HEK293 (cell line): Measurements from ENCODE around the gene UCP3.

Source experiments
- HOXA7 ChIP-seq: sonication (generic); formaldehyde crosslinking; IDR thresholded peaks from 2 replicates; pipeline ENCODE4 v1.8.1; 2022; ENCODE audit warnings: missing genetic modification reagents, borderline replicate concordance
- KLF16 ChIP-seq: fragments of 450-650 bp; formaldehyde crosslinking; IDR thresholded peaks from 2 replicates; pipeline ENCODE4 v1.5.1; 2017; ENCODE audit warnings: missing biosample characterization, missing genetic modification characterization
- MYNN ChIP-seq: fragments of 450-650 bp; formaldehyde crosslinking; IDR thresholded peaks from 2 replicates; pipeline ENCODE4 v1.5.1; 2016; ENCODE audit warnings: missing biosample characterization, missing genetic modification characterization, borderline replicate concordance
- ZNF10 ChIP-seq: fragments of 450-650 bp; formaldehyde crosslinking; IDR thresholded peaks from 2 replicates; pipeline ENCODE4 v1.5.1; 2017; ENCODE audit warnings: missing biosample characterization, missing genetic modification characterization
- ZNF132 ChIP-seq: fragments of 450-650 bp; formaldehyde crosslinking; IDR thresholded peaks from 2 replicates; pipeline ENCODE4 v1.5.1; 2017; ENCODE audit warnings: missing biosample characterization, missing genetic modification characterization, borderline replicate concordance
- ZNF274 ChIP-seq, 2 experiments: fragments of 200-500 bp in 1 of 2; fragments of 450-650 bp in 1 of 2; sonication (Bioruptor generic) in 1 of 2; formaldehyde crosslinking in 1 of 2; IDR thresholded peaks; 2 replicates each; pipeline versions ENCODE4 v1.5.1 to v1.6.1; 2014 to 2016; ENCODE audit warnings: borderline replicate concordance in 1 of 2, inconsistent platforms in 1 of 2, low read length in 1 of 2, missing biosample characterization in 1 of 2, missing genetic modification characterization in 1 of 2
- ZNF350 ChIP-seq: fragments of 450-650 bp; formaldehyde crosslinking; IDR thresholded peaks from 2 replicates; pipeline ENCODE4 v1.5.0; 2017; ENCODE audit warnings: missing biosample characterization, mild to moderate bottlenecking, missing genetic modification characterization
- ZNF707 ChIP-seq: fragments of 450-650 bp; formaldehyde crosslinking; IDR thresholded peaks from 2 replicates; pipeline ENCODE4 v1.5.1; 2016; ENCODE audit warnings: missing biosample characterization, missing genetic modification characterization
- ZNF76 ChIP-seq: fragments of 450-650 bp; formaldehyde crosslinking; IDR thresholded peaks from 2 replicates; pipeline ENCODE4; 2016; ENCODE audit warnings: low read depth, missing biosample characterization, missing genetic modification characterization, borderline replicate concordance
- TF ChIP-seq, protein P1 (sequence below): fragments of 450-650 bp; formaldehyde crosslinking; IDR thresholded peaks from 2 replicates; pipeline ENCODE4 v1.5.1; 2016; ENCODE audit warnings: missing biosample characterization, missing genetic modification characterization
- TF ChIP-seq, protein P2 (sequence below): fragments of 450-650 bp; formaldehyde crosslinking; IDR thresholded peaks from 2 replicates; pipeline ENCODE4 v1.5.1; 2017; ENCODE audit warnings: missing biosample characterization, missing genetic modification characterization
- TF ChIP-seq, protein P3 (sequence below): fragments of 450-650 bp; formaldehyde crosslinking; IDR thresholded peaks from 2 replicates; pipeline ENCODE4 v1.5.1; 2017; ENCODE audit warnings: missing biosample characterization, missing genetic modification characterization

GRCh38 chr11:73983741-73984538 lies 24.9 kb downstream of the UCP3 start:
- no peak for TF ChIP-seq KLF16
- TF ChIP-seq ZNF76 (tag by site-specific recombination): no peak
- TF ChIP-seq, protein P1, sequence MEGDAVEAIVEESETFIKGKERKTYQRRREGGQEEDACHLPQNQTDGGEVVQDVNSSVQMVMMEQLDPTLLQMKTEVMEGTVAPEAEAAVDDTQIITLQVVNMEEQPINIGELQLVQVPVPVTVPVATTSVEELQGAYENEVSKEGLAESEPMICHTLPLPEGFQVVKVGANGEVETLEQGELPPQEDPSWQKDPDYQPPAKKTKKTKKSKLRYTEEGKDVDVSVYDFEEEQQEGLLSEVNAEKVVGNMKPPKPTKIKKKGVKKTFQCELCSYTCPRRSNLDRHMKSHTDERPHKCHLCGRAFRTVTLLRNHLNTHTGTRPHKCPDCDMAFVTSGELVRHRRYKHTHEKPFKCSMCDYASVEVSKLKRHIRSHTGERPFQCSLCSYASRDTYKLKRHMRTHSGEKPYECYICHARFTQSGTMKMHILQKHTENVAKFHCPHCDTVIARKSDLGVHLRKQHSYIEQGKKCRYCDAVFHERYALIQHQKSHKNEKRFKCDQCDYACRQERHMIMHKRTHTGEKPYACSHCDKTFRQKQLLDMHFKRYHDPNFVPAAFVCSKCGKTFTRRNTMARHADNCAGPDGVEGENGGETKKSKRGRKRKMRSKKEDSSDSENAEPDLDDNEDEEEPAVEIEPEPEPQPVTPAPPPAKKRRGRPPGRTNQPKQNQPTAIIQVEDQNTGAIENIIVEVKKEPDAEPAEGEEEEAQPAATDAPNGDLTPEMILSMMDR (tag by site-specific recombination): no peak
- TF ChIP-seq, protein P2, sequence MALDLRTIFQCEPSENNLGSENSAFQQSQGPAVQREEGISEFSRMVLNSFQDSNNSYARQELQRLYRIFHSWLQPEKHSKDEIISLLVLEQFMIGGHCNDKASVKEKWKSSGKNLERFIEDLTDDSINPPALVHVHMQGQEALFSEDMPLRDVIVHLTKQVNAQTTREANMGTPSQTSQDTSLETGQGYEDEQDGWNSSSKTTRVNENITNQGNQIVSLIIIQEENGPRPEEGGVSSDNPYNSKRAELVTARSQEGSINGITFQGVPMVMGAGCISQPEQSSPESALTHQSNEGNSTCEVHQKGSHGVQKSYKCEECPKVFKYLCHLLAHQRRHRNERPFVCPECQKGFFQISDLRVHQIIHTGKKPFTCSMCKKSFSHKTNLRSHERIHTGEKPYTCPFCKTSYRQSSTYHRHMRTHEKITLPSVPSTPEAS (tag by site-specific recombination): no peak
- no peak for TF ChIP-seq ZNF132 (tag by site-specific recombination)
- no peak for TF ChIP-seq ZNF10 (tag by site-specific recombination)
- TF ChIP-seq, protein P3, sequence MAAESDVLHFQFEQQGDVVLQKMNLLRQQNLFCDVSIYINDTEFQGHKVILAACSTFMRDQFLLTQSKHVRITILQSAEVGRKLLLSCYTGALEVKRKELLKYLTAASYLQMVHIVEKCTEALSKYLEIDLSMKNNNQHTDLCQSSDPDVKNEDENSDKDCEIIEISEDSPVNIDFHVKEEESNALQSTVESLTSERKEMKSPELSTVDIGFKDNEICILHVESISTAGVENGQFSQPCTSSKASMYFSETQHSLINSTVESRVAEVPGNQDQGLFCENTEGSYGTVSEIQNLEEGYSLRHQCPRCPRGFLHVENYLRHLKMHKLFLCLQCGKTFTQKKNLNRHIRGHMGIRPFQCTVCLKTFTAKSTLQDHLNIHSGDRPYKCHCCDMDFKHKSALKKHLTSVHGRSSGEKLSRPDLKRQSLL (tag by site-specific recombination): no peak
- no peak for TF ChIP-seq MYNN (tag by site-specific recombination)
- TF ChIP-seq ZNF350 (tag by site-specific recombination): no peak
- TF ChIP-seq HOXA7 (CRISPR knock-in tag): no peak
- no peak for TF ChIP-seq ZNF274 (IDR thresholded peaks at IDR 0.05; ENCODE audit: low read length)
- no peak for TF ChIP-seq ZNF274 (tag by site-specific recombination; IDR thresholded peaks at IDR 0.05; ENCODE audit: borderline replicate concordance)
- no peak for TF ChIP-seq ZNF707
